ENCODE results near the gene RNF40. TPM values are rescaled to one million over a fixed set of nuclear protein-coding genes. Genes with fewer than 3 reads are reported as not detected.

Gene RNF40
- 42.9 TPM for polyA plus RNA-seq (2013, experiment 1 of 2)
- 41.1 TPM for polyA plus RNA-seq (2013, experiment 2 of 2)

DNA sequence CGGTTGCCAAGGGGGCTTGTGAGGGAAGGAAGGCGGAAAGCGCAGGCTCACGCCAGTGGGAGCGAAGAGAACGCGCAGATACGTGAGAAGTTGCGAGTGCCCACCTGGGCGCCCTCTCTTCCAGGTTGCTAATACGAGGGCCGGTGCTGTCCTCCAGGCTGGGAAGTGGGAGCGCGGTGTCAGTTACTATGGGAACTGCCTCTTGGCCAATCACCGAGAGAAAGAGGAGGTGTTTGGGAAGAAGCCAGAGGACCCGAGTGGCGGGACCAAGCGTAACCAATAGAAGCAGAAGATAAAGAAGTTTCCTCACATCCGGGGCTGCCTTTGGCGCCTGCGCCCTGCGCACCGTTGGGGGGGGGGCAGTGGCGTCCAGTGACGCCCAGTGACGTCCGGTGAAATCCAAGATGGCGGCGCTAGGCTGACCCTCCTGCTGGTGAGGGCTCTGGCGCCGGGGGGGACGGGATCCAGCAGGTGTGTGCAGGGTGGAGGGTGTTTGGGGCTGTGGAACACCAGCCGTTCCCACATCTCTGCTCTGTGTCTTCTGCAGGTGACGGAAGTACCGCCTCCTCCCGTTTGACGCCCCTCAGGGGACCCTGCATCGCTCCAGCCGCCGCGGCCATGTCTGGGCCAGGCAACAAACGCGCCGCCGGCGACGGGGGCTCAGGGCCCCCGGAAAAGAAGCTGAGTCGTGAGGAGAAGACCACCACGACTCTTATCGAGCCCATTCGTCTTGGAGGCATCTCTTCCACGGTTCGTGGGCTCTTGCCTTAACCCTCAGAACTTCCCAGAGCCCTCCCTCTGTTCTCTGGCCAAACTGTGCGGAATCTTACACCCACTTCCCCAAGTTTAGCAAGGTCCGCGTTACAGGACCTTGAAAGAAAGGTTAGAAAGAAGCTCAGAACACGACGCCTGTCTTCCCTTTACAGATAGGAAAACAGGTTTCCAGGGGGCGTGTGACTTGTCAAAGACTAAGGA lies at the start of gene RNF40, which contains the start of gene CFAP119:
Gene RNF40 (plus strand): TSS at position 395 of the 975 bp plus-strand sequence. CDS start 224 bp downstream, at position 619.
Gene CFAP119 (minus strand): TSS at position 135 of the 975 bp plus-strand sequence. CDS start 314 bp downstream, outside the sequence.
- Histone ChIP-seq H4K8ac (ENCODE audit: low read depth, low read length) (no peak within 1 kb of the TSS), H3K27ac (ENCODE audit: low read depth, low read length) (peak within 1 kb of the TSS; percentile 45), H3K56ac (ENCODE audit: low read length) (peak within 1 kb of the TSS; percentile 100), H4K5ac (ENCODE audit: low read length) (no peak within 1 kb of the TSS), H3K36me3 (ENCODE audit: control insufficient read depth, insufficient read depth, low read length) (peaks cover 16% of the 10 kb centered on the region), H3K4ac (ENCODE audit: low read depth, low read length) (no peak within 1 kb of the TSS), H3K79me2 (ENCODE audit: control insufficient read depth, insufficient read depth, low read length) (peaks cover 15% of the 10 kb centered on the region), H3K4me2 (ENCODE audit: low read length) (peak within 1 kb of the TSS; percentile 99), H3K18ac (ENCODE audit: low read length) (no peak within 1 kb of the TSS), H3K4me3 (ENCODE audit: low read length) (peak within 1 kb of the TSS; percentile 97), H2BK15ac (replicated peaks; ENCODE audit: low read depth) (no peak within 1 kb of the TSS), H3K79me1 (ENCODE audit: low read length) (peaks cover 16% of the 10 kb centered on the region), H2AK5ac (ENCODE audit: low read length) (peak within 1 kb of the TSS; percentile 73), H2BK120ac (ENCODE audit: low read depth, low read length) (no peak within 1 kb of the TSS), H2BK5ac (ENCODE audit: low read length) (no peak within 1 kb of the TSS), H3K23ac (ENCODE audit: low read length) (no peak within 1 kb of the TSS), H3K27me3 (ENCODE audit: insufficient read depth, low read length, poor library complexity) (no peaks in the 10 kb centered on the region), H3K4me1 (ENCODE audit: control insufficient read depth, low read depth, low read length) (no peaks in the 10 kb centered on the region), H3K9ac (ENCODE audit: low read length) (peak within 1 kb of the TSS; percentile 98)
- peak; percentile 99 for DNase-seq
- WGBS (ENCODE audit: extremely low coverage, insufficient coverage, low lambda C conversion rate): no CpG with 5 or more reads among the region's 60 CpGs

DNA sequence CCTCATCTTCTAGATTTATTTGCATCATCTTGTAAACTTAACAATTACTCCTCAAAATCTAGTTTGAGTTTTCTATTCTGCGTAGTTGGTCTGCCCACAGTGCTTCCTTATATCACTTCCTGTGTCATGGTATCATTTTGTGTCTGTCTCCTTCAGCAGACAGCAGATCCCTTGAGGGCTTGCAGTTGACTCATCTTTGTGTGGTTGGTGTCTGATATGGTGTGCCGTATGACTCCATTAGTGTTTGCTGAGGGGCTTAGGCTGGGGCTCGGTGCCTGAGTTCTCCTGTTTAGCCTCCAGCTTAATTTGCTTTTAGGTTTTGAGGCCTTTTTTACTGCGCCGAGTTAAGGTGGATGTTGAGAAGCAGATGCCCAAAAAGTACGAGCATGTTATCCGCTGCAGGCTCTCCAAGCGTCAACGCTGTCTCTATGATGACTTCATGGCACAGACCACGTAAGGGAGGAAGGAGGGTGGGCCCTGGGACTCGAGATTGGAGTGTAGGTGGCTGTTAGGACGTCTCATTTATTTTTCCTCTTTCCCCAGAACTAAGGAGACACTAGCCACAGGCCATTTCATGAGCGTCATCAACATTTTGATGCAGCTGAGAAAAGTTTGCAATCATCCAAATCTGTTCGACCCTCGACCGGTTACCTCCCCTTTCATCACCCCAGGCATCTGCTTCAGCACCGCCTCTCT lies 46.2 kb upstream of the RNF40 start:
- no peak overlapping the region for H3K27ac ChIP-seq (ENCODE audit: low read depth, low read length)
- H3K4me1 ChIP-seq (ENCODE audit: control insufficient read depth, low read depth, low read length): no peaks in the 10 kb centered on the region
- no peak overlapping the region for H3K23ac ChIP-seq (ENCODE audit: low read length)
- no peak overlapping the region for H3K4ac ChIP-seq (ENCODE audit: low read depth, low read length)
- H3K4me3 ChIP-seq (ENCODE audit: low read length): no peak overlapping the region
- no peak overlapping the region for H2BK5ac ChIP-seq (ENCODE audit: low read length)
- H3K79me1 ChIP-seq (ENCODE audit: low read length): peaks cover 1% of the 10 kb centered on the region
- H3K79me2 ChIP-seq (ENCODE audit: control insufficient read depth, insufficient read depth, low read length): peaks cover 2% of the 10 kb centered on the region
- no peak overlapping the region for H2BK120ac ChIP-seq (ENCODE audit: low read depth, low read length)
- no CpG with 5 or more reads among the region's 17 CpGs for WGBS (ENCODE audit: extremely low coverage, insufficient coverage, low lambda C conversion rate)
- H2AK5ac ChIP-seq (ENCODE audit: low read length): no peak overlapping the region
- peaks cover 39% of the 10 kb centered on the region for H3K36me3 ChIP-seq (ENCODE audit: control insufficient read depth, insufficient read depth, low read length)
- no peak overlapping the region for H4K5ac ChIP-seq (ENCODE audit: low read length)
- H2BK15ac ChIP-seq (replicated peaks; ENCODE audit: low read depth): no peak overlapping the region
- H3K4me2 ChIP-seq (ENCODE audit: low read length): no peak overlapping the region
- no peak overlapping the region for H3K9ac ChIP-seq (ENCODE audit: low read length)
- no peak overlapping the region for H4K8ac ChIP-seq (ENCODE audit: low read depth, low read length)
- no peak overlapping the region for H3K18ac ChIP-seq (ENCODE audit: low read length)
- H3K27me3 ChIP-seq (ENCODE audit: insufficient read depth, low read length, poor library complexity): no peaks in the 10 kb centered on the region
- no peak overlapping the region for H3K56ac ChIP-seq (ENCODE audit: low read length)
- no peak for DNase-seq

DNA sequence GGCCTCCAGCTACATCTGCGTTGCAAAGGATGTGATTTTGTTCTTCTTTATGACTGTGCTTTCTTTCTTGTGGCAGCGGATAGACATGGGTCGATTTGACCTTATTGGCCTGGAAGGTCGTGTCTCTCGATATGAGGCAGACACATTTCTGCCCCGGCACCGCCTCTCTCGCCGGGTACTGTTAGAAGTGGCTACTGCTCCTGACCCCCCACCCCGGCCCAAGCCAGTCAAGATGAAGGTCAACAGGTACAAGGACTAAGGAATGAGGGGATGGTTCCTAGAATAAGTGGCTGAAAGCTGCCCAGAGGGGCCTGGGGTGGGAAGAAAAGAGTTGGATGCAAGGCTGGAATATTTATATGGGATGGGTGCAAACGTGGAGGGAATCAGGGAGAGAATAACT lies 42.0 kb upstream of the RNF40 start:
- Histone ChIP-seq H3K4me2 (ENCODE audit: low read length) (no peak overlapping the region), H4K5ac (ENCODE audit: low read length) (no peak overlapping the region), H3K27me3 (ENCODE audit: insufficient read depth, low read length, poor library complexity) (no peaks in the 10 kb centered on the region), H3K27ac (ENCODE audit: low read depth, low read length) (no peak overlapping the region), H3K4ac (ENCODE audit: low read depth, low read length) (no peak overlapping the region), H3K18ac (ENCODE audit: low read length) (no peak overlapping the region), H3K4me3 (ENCODE audit: low read length) (no peak overlapping the region), H3K79me2 (ENCODE audit: control insufficient read depth, insufficient read depth, low read length) (peaks cover 2% of the 10 kb centered on the region), H2BK5ac (ENCODE audit: low read length) (no peak overlapping the region), H2AK5ac (ENCODE audit: low read length) (no peak overlapping the region), H3K56ac (ENCODE audit: low read length) (no peak overlapping the region), H3K9ac (ENCODE audit: low read length) (no peak overlapping the region), H4K8ac (ENCODE audit: low read depth, low read length) (no peak overlapping the region), H3K4me1 (ENCODE audit: control insufficient read depth, low read depth, low read length) (no peaks in the 10 kb centered on the region), H2BK120ac (ENCODE audit: low read depth, low read length) (no peak overlapping the region), H2BK15ac (replicated peaks; ENCODE audit: low read depth) (no peak overlapping the region), H3K36me3 (ENCODE audit: control insufficient read depth, insufficient read depth, low read length) (peaks cover 43% of the 10 kb centered on the region), H3K23ac (ENCODE audit: low read length) (no peak overlapping the region), H3K79me1 (ENCODE audit: low read length) (peaks cover 3% of the 10 kb centered on the region)
- WGBS (ENCODE audit: extremely low coverage, insufficient coverage, low lambda C conversion rate): no CpG with 5 or more reads among the region's 11 CpGs
- no peak for DNase-seq

DNA sequence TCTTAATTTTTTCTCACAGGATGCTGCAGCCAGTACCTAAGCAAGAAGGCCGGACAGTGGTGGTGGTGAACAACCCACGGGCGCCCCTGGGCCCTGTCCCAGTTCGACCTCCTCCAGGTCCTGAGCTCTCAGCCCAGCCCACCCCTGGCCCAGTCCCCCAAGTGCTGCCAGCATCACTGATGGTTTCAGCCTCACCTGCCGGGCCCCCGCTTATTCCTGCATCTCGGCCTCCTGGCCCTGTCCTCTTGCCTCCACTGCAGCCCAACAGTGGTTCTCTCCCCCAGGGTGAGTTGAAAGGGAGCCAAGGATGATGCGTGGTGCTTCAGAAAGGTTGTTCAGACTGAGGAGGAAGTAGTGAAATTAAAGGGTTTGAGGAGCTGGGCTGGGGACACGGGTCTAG lies 41.4 kb upstream of the RNF40 start:
- H2BK120ac ChIP-seq (ENCODE audit: low read depth, low read length): no peak overlapping the region
- no peak overlapping the region for H3K9ac ChIP-seq (ENCODE audit: low read length)
- H3K4me3 ChIP-seq (ENCODE audit: low read length): no peak overlapping the region
- no peak overlapping the region for H3K23ac ChIP-seq (ENCODE audit: low read length)
- WGBS (ENCODE audit: extremely low coverage, insufficient coverage, low lambda C conversion rate): no CpG with 5 or more reads among the region's 9 CpGs
- H2AK5ac ChIP-seq (ENCODE audit: low read length): no peak overlapping the region
- no peaks in the 10 kb centered on the region for H3K27me3 ChIP-seq (ENCODE audit: insufficient read depth, low read length, poor library complexity)
- H3K4me2 ChIP-seq (ENCODE audit: low read length): no peak overlapping the region
- no peak overlapping the region for H3K18ac ChIP-seq (ENCODE audit: low read length)
- no peak overlapping the region for H3K56ac ChIP-seq (ENCODE audit: low read length)
- peaks cover under 1% of the 10 kb centered on the region for H3K79me2 ChIP-seq (ENCODE audit: control insufficient read depth, insufficient read depth, low read length)
- H3K4ac ChIP-seq (ENCODE audit: low read depth, low read length): no peak overlapping the region
- H3K27ac ChIP-seq (ENCODE audit: low read depth, low read length): no peak overlapping the region
- no peaks in the 10 kb centered on the region for H3K4me1 ChIP-seq (ENCODE audit: control insufficient read depth, low read depth, low read length)
- no peak overlapping the region for H2BK5ac ChIP-seq (ENCODE audit: low read length)
- no peak overlapping the region for H4K5ac ChIP-seq (ENCODE audit: low read length)
- peaks cover 42% of the 10 kb centered on the region for H3K36me3 ChIP-seq (ENCODE audit: control insufficient read depth, insufficient read depth, low read length)
- no peak for DNase-seq
- no peak overlapping the region for H2BK15ac ChIP-seq (replicated peaks; ENCODE audit: low read depth)
- peaks cover 3% of the 10 kb centered on the region for H3K79me1 ChIP-seq (ENCODE audit: low read length)
- H4K8ac ChIP-seq (ENCODE audit: low read depth, low read length): no peak overlapping the region

DNA sequence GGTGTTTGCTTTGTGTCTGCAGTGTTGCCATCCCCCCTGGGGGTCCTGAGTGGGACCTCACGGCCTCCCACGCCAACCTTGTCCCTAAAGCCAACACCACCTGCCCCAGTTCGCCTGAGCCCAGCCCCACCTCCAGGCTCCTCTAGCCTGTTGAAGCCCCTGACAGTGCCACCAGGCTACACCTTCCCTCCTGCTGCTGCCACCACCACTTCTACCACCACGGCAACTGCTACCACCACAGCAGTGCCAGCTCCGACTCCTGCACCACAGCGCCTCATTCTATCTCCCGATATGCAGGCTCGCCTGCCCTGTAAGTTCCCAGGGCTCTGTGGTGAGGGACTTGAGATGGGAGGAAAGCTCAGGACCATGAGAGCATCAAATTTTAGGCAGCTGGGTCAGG lies 41.0 kb upstream of the RNF40 start:
- no peaks in the 10 kb centered on the region for H3K79me2 ChIP-seq (ENCODE audit: control insufficient read depth, insufficient read depth, low read length)
- no peaks in the 10 kb centered on the region for H3K4me1 ChIP-seq (ENCODE audit: control insufficient read depth, low read depth, low read length)
- no peak overlapping the region for H3K4ac ChIP-seq (ENCODE audit: low read depth, low read length)
- no peak overlapping the region for H4K5ac ChIP-seq (ENCODE audit: low read length)
- H3K36me3 ChIP-seq (ENCODE audit: control insufficient read depth, insufficient read depth, low read length): peaks cover 37% of the 10 kb centered on the region
- H3K4me3 ChIP-seq (ENCODE audit: low read length): no peak overlapping the region
- H3K4me2 ChIP-seq (ENCODE audit: low read length): no peak overlapping the region
- no peak overlapping the region for H4K8ac ChIP-seq (ENCODE audit: low read depth, low read length)
- H2AK5ac ChIP-seq (ENCODE audit: low read length): no peak overlapping the region
- H3K79me1 ChIP-seq (ENCODE audit: low read length): peaks cover 2% of the 10 kb centered on the region
- no peak overlapping the region for H3K23ac ChIP-seq (ENCODE audit: low read length)
- H3K9ac ChIP-seq (ENCODE audit: low read length): no peak overlapping the region
- H2BK15ac ChIP-seq (replicated peaks; ENCODE audit: low read depth): no peak overlapping the region
- H3K18ac ChIP-seq (ENCODE audit: low read length): no peak overlapping the region
- no peak overlapping the region for H2BK120ac ChIP-seq (ENCODE audit: low read depth, low read length)
- no peak for DNase-seq
- WGBS (ENCODE audit: extremely low coverage, insufficient coverage, low lambda C conversion rate): no CpG with 5 or more reads among the region's 8 CpGs
- no peaks in the 10 kb centered on the region for H3K27me3 ChIP-seq (ENCODE audit: insufficient read depth, low read length, poor library complexity)
- H3K27ac ChIP-seq (ENCODE audit: low read depth, low read length): no peak overlapping the region
- no peak overlapping the region for H3K56ac ChIP-seq (ENCODE audit: low read length)
- H2BK5ac ChIP-seq (ENCODE audit: low read length): no peak overlapping the region

All from mesendoderm (in vitro differentiated cells).